Measurements from ENCODE around the gene FUBP3. TPM values are rescaled to one million over a fixed set of nuclear protein-coding genes. Genes with fewer than 3 reads are reported as not detected.

Gene FUBP3
- polyA plus RNA-seq, 3 donors, result 9.5 to 17.3 (median 16.3) TPM

DNA sequence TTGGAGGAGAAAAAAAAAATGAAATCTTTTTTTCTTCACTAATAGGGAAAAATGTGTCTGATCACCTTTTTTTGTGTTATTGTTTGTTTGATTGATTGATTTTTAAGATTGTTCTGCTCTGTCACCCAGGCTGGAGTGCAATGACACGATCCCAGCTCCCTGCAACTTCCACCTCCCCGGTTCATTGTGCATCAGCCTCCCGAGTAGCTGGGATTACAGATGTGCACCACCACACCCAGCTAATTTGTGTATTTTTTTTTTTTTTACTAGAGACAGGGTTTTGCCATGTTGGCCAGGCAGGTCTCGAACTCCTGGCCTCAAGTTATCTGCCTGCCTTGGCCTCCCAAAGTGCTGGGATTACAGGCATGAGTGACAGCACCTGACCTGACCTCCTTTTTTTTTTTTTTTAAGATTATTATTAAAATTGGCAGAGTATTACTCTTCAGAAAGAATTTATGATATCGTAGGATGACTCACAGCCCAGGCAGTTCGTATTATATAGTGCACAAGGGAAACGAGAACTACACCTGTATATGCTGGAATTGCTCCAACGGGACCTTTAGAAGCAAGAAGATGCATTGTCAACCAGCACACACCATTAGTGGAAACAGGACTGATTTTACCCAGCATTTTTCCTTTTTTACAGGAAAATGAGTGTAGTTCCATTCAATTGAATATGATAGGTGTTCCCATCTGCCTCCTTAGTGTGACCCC lies 27.7 kb downstream of the FUBP3 start:
- Histone ChIP-seq H3K79me2 (ENCODE audit: insufficient read depth, low read length) (no peaks in the 10 kb centered on the region), H4K20me1 (ENCODE audit: insufficient read depth, low read length) (peaks cover 18% of the 10 kb centered on the region), H3K4me3 (replicated peaks in 1 of 3; ENCODE audit: low read depth in 2 of 3, low read length in 3 of 3) (no peak overlapping the region), H3K9me3 (replicated peaks in 1 of 2; ENCODE audit: control insufficient read depth in 1 of 2, insufficient read depth in 1 of 2, low read length in 2 of 2) (no peaks in the 10 kb centered on the region), H2AFZ (ENCODE audit: insufficient read depth, low read depth, low read length, poor library complexity, severe bottlenecking) (no peak overlapping the region), H3K9ac (ENCODE audit: insufficient read depth, low read length, poor library complexity, severe bottlenecking) (no peak overlapping the region), H3K4me2 (replicated peaks; ENCODE audit: extremely low read depth, low read length, poor library complexity, severe bottlenecking) (no peak overlapping the region), H3K4me1 (ENCODE audit: control insufficient read depth in 1 of 2, insufficient read depth in 2 of 2, low read length in 2 of 2) (no peaks in the 10 kb centered on the region), H3K27me3 (ENCODE audit: control insufficient read depth in 2 of 2, insufficient read depth in 2 of 2, low read length in 2 of 2) (no peaks in the 10 kb centered on the region), H3K27ac (ENCODE audit: low read depth in 1 of 2, low read length in 2 of 2) (peak overlapping the region in 1 of 2 donors; percentile 14), H3K36me3 (replicated peaks in 1 of 2; ENCODE audit: control insufficient read depth in 1 of 2, insufficient read depth in 2 of 2, low read length in 2 of 2) (peaks cover 27 to 80% of the 10 kb centered on the region in 2 donors)
- Mint-ChIP-seq H3K36me3 (peaks cover 65 to 73% of the 10 kb centered on the region in 2 donors), H3K4me3 (no peak overlapping the region), H3K9me3 (no peaks in the 10 kb centered on the region), H3K27me3 (ENCODE audit: low read depth in 3 of 3) (no peaks in the 10 kb centered on the region), H3K4me1 (no peaks in the 10 kb centered on the region), H3K27ac (peak overlapping the region in 1 of 7 donors; percentile 63)
- intact Hi-C loops (cut with micrococcal nuclease), result no loop called here
- TF ChIP-seq, protein P1, sequence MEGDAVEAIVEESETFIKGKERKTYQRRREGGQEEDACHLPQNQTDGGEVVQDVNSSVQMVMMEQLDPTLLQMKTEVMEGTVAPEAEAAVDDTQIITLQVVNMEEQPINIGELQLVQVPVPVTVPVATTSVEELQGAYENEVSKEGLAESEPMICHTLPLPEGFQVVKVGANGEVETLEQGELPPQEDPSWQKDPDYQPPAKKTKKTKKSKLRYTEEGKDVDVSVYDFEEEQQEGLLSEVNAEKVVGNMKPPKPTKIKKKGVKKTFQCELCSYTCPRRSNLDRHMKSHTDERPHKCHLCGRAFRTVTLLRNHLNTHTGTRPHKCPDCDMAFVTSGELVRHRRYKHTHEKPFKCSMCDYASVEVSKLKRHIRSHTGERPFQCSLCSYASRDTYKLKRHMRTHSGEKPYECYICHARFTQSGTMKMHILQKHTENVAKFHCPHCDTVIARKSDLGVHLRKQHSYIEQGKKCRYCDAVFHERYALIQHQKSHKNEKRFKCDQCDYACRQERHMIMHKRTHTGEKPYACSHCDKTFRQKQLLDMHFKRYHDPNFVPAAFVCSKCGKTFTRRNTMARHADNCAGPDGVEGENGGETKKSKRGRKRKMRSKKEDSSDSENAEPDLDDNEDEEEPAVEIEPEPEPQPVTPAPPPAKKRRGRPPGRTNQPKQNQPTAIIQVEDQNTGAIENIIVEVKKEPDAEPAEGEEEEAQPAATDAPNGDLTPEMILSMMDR (IDR thresholded peaks at IDR 0.05), result no peak
- WGBS (ENCODE audit: insufficient coverage), result no CpG with 5 or more reads among the region's 8 CpGs
- DNase-seq, result no peak

DNA sequence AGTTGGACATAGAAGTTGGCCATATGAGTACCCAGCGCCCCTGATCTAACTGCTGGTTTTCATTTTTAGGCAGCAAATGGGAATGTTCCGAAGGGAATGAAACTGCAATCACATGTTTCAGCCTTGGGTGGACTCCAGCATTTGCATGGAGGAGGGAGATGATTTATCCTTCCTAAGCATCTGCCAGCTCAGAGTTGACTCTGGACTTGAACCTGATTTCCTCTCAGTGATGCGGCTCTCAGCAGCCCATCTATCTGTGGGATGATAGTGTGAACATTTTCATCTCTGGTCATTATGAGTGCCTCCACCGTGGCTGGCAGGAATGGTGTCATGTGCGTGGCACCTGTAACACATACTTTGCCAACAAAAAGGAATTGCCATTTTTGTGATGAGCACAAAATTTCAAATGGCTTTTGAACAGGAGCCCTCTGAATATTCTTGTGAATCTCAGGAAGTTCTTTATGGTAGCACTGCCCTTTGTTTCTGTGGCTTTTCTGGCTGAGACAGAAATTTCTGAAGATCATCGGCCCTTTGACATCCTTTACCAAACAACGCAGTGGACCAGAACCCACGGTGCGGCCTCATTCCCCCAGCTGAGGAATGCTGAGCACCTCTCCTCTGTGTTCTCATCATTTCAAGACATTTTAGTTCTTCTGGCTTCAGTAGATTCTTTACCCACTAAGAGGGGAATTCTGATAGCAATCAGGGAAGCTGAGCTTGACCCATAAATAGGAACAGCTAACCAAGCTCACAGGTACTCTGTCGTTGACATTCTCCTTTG lies 28.5 kb downstream of the FUBP3 start:
- no peak overlapping the region for H3K4me3 ChIP-seq (replicated peaks in 1 of 3; ENCODE audit: low read depth in 2 of 3, low read length in 3 of 3)
- no peak overlapping the region for H3K4me3 Mint-ChIP-seq
- H3K79me2 ChIP-seq (ENCODE audit: insufficient read depth, low read length), result no peaks in the 10 kb centered on the region
- no peak overlapping the region for H3K9ac ChIP-seq (ENCODE audit: insufficient read depth, low read length, poor library complexity, severe bottlenecking)
- no peaks in the 10 kb centered on the region for H3K4me1 ChIP-seq (ENCODE audit: control insufficient read depth in 1 of 2, insufficient read depth in 2 of 2, low read length in 2 of 2)
- H3K27me3 Mint-ChIP-seq (ENCODE audit: low read depth in 3 of 3), result no peaks in the 10 kb centered on the region
- H3K4me2 ChIP-seq (replicated peaks; ENCODE audit: extremely low read depth, low read length, poor library complexity, severe bottlenecking), result no peak overlapping the region
- intact Hi-C loops (cut with micrococcal nuclease), result no loop called here
- peak overlapping the region in 1 of 2 donors; percentile 14 for H3K27ac ChIP-seq (ENCODE audit: low read depth in 1 of 2, low read length in 2 of 2)
- no peak for DNase-seq
- H3K27ac Mint-ChIP-seq, result no peak overlapping the region
- 100% methylated on average over 6 of the region's 10 CpGs for WGBS (ENCODE audit: insufficient coverage)
- TF ChIP-seq, protein P1 (IDR thresholded peaks at IDR 0.05), result no peak
- H3K36me3 Mint-ChIP-seq, result peaks cover 66 to 73% of the 10 kb centered on the region in 2 donors
- no peaks in the 10 kb centered on the region for H3K4me1 Mint-ChIP-seq
- H3K9me3 Mint-ChIP-seq, result no peaks in the 10 kb centered on the region
- peaks cover 35 to 80% of the 10 kb centered on the region in 2 donors for H3K36me3 ChIP-seq (replicated peaks in 1 of 2; ENCODE audit: control insufficient read depth in 1 of 2, insufficient read depth in 2 of 2, low read length in 2 of 2)
- H2AFZ ChIP-seq (ENCODE audit: insufficient read depth, low read depth, low read length, poor library complexity, severe bottlenecking), result no peak overlapping the region
- H4K20me1 ChIP-seq (ENCODE audit: insufficient read depth, low read length), result peaks cover 13% of the 10 kb centered on the region
- H3K27me3 ChIP-seq (ENCODE audit: control insufficient read depth in 2 of 2, insufficient read depth in 2 of 2, low read length in 2 of 2), result no peaks in the 10 kb centered on the region
- H3K9me3 ChIP-seq (replicated peaks in 1 of 2; ENCODE audit: control insufficient read depth in 1 of 2, insufficient read depth in 1 of 2, low read length in 2 of 2), result no peaks in the 10 kb centered on the region
